Activated naive CD4-positive, alpha-beta T cell treated with anti-CD3 and anti-CD28 coated beads for 36 hours (primary cell): ENCODE data around the gene PYGO1. TPM values are rescaled to one million over a fixed set of nuclear protein-coding genes. Genes with fewer than 3 reads are reported as not detected.
"Not testable (repeated sequence)": the region's sequence is repeated elsewhere in the genome, so short reads cannot be mapped to it uniquely, and the experiment has no call there.

Experiments used
- CTCF ChIA-PET: fragments of 350-600 bp; sonication (Branson Sonifier 250); formaldehyde crosslinking; loops from one replicate; lab custom pipeline; 2021; ENCODE audit warnings: antibody characterized with exemption; lab: Charles Lee
- DNase-seq: peaks from one replicate; pipeline ENCODE4 v3.0.0-alpha.2; 2020
- H3K27ac Mint-ChIP-seq: one replicate; pipeline ENCODE4 v1.8.0; 2021; ENCODE audit warnings: mild to moderate bottlenecking, mixed read lengths
- H3K27me3 Mint-ChIP-seq: one replicate; pipeline ENCODE4 v1.8.0; 2021; ENCODE audit warnings: low read depth, mixed read lengths
- H3K36me3 Mint-ChIP-seq: one replicate; pipeline ENCODE4 v1.8.0; 2021; ENCODE audit warnings: low read depth, mixed read lengths
- H3K4me1 Mint-ChIP-seq: one replicate; pipeline ENCODE4 v1.8.0; 2021; ENCODE audit warnings: low read depth, mixed read lengths
- H3K4me3 Mint-ChIP-seq: one replicate; pipeline ENCODE4 v1.8.0; 2021; ENCODE audit warnings: mild to moderate bottlenecking, moderate library complexity, mixed read lengths
- H3K9me3 Mint-ChIP-seq: one replicate; pipeline ENCODE4 v1.8.0; 2021; ENCODE audit warnings: mixed read lengths
- intact Hi-C: fragments of 100-400 bp; cut with micrococcal nuclease; formaldehyde crosslinking; loops from one replicate; pipeline ENCODE4 v1.15.1; 2023
- total RNA-seq, 2 experiments: library from RNA; stranded (reverse); gene quantifications; one replicate each; pipeline ENCODE4 v1.2.3, GENCODE V29; 2021

Gene PYGO1
- total RNA-seq, 2 experiments from 2014 or later, result not detected

GRCh38 chr15:55518641-55519040 lies 69.5 kb downstream of the PYGO1 start:
- H3K4me3 Mint-ChIP-seq, result no peak overlapping the region
- CTCF ChIA-PET, result interaction anchor here (0.7 kb wide), 1 partner anchor 23 kb away, joined by 4 read pairs; no protein-coding TSS in a partner anchor
- peaks cover 15% of the 10 kb centered on the region for H3K27me3 Mint-ChIP-seq
- intact Hi-C loops, result no loop called here
- no peak for DNase-seq
- no peak overlapping the region for H3K27ac Mint-ChIP-seq
- H3K9me3 Mint-ChIP-seq, result no peaks in the 10 kb centered on the region
- no peaks in the 10 kb centered on the region for H3K36me3 Mint-ChIP-seq
- H3K4me1 Mint-ChIP-seq, result no peaks in the 10 kb centered on the region

GRCh38 chr15:55518009-55518408 lies 70.1 kb downstream of the PYGO1 start:
- no peak overlapping the region for H3K27ac Mint-ChIP-seq
- CTCF ChIA-PET, result interaction anchor here (0.7 to 1.4 kb wide), 4 partner anchors 9 to 78 kb away, joined by 3 to 5 read pairs (median 4); no protein-coding TSS in a partner anchor
- peaks cover 10% of the 10 kb centered on the region for H3K27me3 Mint-ChIP-seq
- no peaks in the 10 kb centered on the region for H3K36me3 Mint-ChIP-seq
- no peaks in the 10 kb centered on the region for H3K9me3 Mint-ChIP-seq
- H3K4me1 Mint-ChIP-seq, result no peaks in the 10 kb centered on the region
- no peak for DNase-seq
- H3K4me3 Mint-ChIP-seq, result no peak overlapping the region
- intact Hi-C loops, result no loop called here

DNA sequence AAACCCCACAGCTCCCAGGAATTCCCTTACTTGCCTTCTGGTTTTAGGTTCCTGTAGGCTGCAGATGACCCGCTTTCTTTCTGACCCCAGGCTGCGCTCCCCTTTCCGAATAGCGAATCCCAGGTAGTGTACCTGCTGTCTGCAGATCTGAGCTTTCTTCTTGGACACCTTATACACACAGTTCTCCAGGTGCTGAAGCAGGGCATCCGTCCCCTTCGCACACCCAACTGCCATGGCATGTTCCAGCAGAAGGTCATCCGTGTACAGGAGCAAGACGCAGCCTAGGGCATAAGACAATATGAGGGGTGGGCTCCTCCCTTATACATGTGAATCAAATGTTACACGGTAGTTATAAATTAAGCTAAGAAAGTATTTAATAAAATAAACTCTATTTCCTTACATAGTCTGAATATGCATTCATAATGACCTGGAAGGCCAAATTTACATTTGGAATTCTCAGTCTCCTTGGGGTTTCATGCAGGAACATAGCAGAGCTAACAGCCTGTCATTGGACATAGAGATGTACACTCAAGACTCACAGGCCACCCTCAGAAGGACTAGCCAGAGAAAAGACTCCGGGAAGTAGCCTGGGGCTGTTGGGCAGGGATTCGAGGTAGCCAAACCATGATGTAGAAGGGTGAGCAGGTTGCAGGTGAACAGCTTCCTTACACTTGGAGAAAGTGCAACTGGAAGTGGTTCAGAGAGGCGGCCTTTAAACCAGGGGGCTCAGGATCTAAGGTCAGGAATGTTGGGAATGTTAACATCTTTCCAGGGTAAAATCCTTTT lies 72.0 kb downstream of the PYGO1 start:
- H3K27me3 Mint-ChIP-seq, result peaks cover 6% of the 10 kb centered on the region
- CTCF ChIA-PET, result interaction anchor here (0.6 to 1.4 kb wide), 2 partner anchors 10 to 299 kb away, joined by 3 to 7 read pairs; no protein-coding TSS in a partner anchor
- no peaks in the 10 kb centered on the region for H3K4me1 Mint-ChIP-seq
- no peak for DNase-seq
- intact Hi-C loops, result loop anchor here (2.0 kb wide), 1 partner anchor 125 kb away; no protein-coding TSS in a partner anchor
- H3K36me3 Mint-ChIP-seq, result no peaks in the 10 kb centered on the region
- H3K27ac Mint-ChIP-seq, result no peak overlapping the region
- no peak overlapping the region for H3K4me3 Mint-ChIP-seq
- H3K9me3 Mint-ChIP-seq, result no peaks in the 10 kb centered on the region

- intact Hi-C loops, result loop anchor here (2.0 kb wide), 1 partner anchor 125 kb away; no protein-coding TSS in a partner anchor
- Mint-ChIP-seq H3K9me3 (no peaks in the 10 kb centered on the region), H3K27ac (no peak overlapping the region), H3K4me3 (no peak overlapping the region), H3K36me3 (no peaks in the 10 kb centered on the region), H3K4me1 (no peaks in the 10 kb centered on the region), H3K27me3 (peaks cover 2% of the 10 kb centered on the region)
- CTCF ChIA-PET, result interaction anchor here (1.4 kb wide), 1 partner anchor 11 kb away, joined by 7 read pairs; no protein-coding TSS in a partner anchor
- DNase-seq, result no peak
These were observed 72.7 kb downstream of the PYGO1 start for GRCh38 chr15:55515491-55515890.

GRCh38 chr15:55514414-55514850 lies 73.7 kb downstream of the PYGO1 start:
- H3K36me3 Mint-ChIP-seq, result no peaks in the 10 kb centered on the region
- H3K4me3 Mint-ChIP-seq, result no peak overlapping the region
- intact Hi-C loops, result loop anchor here (2.0 kb wide), 1 partner anchor 126 kb away; no protein-coding TSS in a partner anchor
- H3K27ac Mint-ChIP-seq, result no peak overlapping the region
- H3K4me1 Mint-ChIP-seq, result no peaks in the 10 kb centered on the region
- H3K27me3 Mint-ChIP-seq, result peaks cover 2% of the 10 kb centered on the region
- CTCF ChIA-PET, result interaction anchor here (1.4 to 1.9 kb wide), 4 partner anchors 9 to 259 kb away, joined by 4 to 8 read pairs (median 5); no protein-coding TSS in a partner anchor
- no peaks in the 10 kb centered on the region for H3K9me3 Mint-ChIP-seq
- DNase-seq, result no peak

DNA sequence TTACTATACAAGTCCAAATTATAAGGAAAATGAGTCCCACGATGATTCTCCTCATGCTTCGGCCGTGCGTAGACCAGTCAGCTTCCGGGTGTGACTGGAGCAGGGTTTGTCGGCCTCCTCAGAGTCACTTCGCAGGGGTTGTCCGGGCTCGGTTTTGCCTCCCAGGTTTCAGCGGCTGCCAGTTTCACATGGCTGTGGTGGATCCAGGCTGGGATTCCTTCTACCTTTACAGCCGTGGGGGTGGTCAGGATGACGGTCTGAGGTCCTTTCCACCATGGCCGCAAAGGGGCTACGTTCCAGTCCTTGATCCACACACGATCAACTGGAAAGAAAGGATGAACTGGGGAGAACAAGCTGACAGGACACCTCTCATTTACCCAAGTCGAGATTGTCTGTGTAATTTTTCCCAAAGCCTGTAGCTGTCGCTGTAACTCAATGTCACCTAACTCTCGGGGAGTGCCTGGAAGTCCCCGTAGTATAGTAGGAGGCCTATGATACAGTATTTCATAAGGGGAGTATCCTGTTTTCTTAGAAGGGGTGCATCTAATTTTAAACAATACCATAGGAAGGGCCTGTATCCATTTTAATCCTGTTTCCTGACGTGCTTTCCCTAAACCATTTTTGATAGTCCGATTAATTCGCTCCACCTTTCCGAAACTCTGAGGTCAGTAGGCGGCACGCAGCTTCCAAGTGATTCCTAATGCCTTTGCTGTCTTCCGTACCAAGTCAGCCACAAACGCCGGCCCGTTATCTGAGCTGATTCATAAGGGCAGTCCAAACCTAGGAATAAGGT lies 74.3 kb downstream of the PYGO1 start:
- H3K9me3 Mint-ChIP-seq, H3K27ac Mint-ChIP-seq, H3K4me1 Mint-ChIP-seq, H3K27me3 Mint-ChIP-seq, H3K4me3 Mint-ChIP-seq, H3K36me3 Mint-ChIP-seq: not testable (repeated sequence)
- intact Hi-C loops, result loop anchor here (2.0 kb wide), 1 partner anchor 127 kb away; no protein-coding TSS in a partner anchor
- DNase-seq, result peak; percentile 29
- CTCF ChIA-PET, result interaction anchor here (0.6 to 1.9 kb wide), 6 partner anchors 9 to 400 kb away, joined by 3 to 8 read pairs (median 4); no protein-coding TSS in a partner anchor

- intact Hi-C loops, result no loop called here
- no peaks in the 10 kb centered on the region for H3K36me3 Mint-ChIP-seq
- H3K4me1 Mint-ChIP-seq, result no peaks in the 10 kb centered on the region
- H3K4me3 Mint-ChIP-seq, result no peak overlapping the region
- DNase-seq, result no peak
- peaks cover 2% of the 10 kb centered on the region for H3K27me3 Mint-ChIP-seq
- CTCF ChIA-PET, result interaction anchor here (0.6 to 1.9 kb wide), 3 partner anchors 10 to 399 kb away, joined by 3 to 6 read pairs (median 4); no protein-coding TSS in a partner anchor
- H3K27ac Mint-ChIP-seq, result no peak overlapping the region
- no peaks in the 10 kb centered on the region for H3K9me3 Mint-ChIP-seq
These were observed 75.0 kb downstream of the PYGO1 start for GRCh38 chr15:55513152-55513551.

- Mint-ChIP-seq H3K4me3 (no peak overlapping the region), H3K9me3 (no peaks in the 10 kb centered on the region), H3K36me3 (no peaks in the 10 kb centered on the region), H3K4me1 (no peaks in the 10 kb centered on the region), H3K27me3 (peaks cover 1% of the 10 kb centered on the region), H3K27ac (no peak overlapping the region)
- no peak for DNase-seq
- intact Hi-C loops, result no loop called here
- CTCF ChIA-PET, result interaction anchor here (0.6 kb wide), 1 partner anchor 911 kb away, joined by 3 read pairs; no protein-coding TSS in a partner anchor
These were observed 80.6 kb downstream of the PYGO1 start for GRCh38 chr15:55507567-55507966.

- H3K4me3 Mint-ChIP-seq, CTCF ChIA-PET: not testable (repeated sequence)
These were observed 82.7 kb downstream of the PYGO1 start for GRCh38 chr15:55505407-55505806.

GRCh38 chr15:55499151-55499550 lies 89.0 kb downstream of the PYGO1 start:
- H3K27me3 Mint-ChIP-seq, result peaks cover 3% of the 10 kb centered on the region
- H3K9me3 Mint-ChIP-seq, result no peaks in the 10 kb centered on the region
- H3K36me3 Mint-ChIP-seq, result no peaks in the 10 kb centered on the region
- peaks cover 8% of the 10 kb centered on the region for H3K4me1 Mint-ChIP-seq
- CTCF ChIA-PET, result no interaction called here
- intact Hi-C loops, result loop anchor here (2.0 kb wide), 1 partner anchor 302 kb away; the partner anchor contains the start of gene RSL24D1
- no peak overlapping the region for H3K27ac Mint-ChIP-seq
- peak overlapping the region; percentile 82 for H3K4me3 Mint-ChIP-seq
- DNase-seq, result no peak

More at GRCh38 chr15:55505407-55505806, 82.7 kb downstream of the PYGO1 start:
- H3K27ac Mint-ChIP-seq, H3K27me3 Mint-ChIP-seq, H3K4me1 Mint-ChIP-seq, H3K9me3 Mint-ChIP-seq, intact Hi-C loops, H3K36me3 Mint-ChIP-seq, DNase-seq: not testable (repeated sequence)

- not testable (repeated sequence) for H3K4me1 Mint-ChIP-seq, H3K27me3 Mint-ChIP-seq, H3K36me3 Mint-ChIP-seq, H3K9me3 Mint-ChIP-seq
- Mint-ChIP-seq H3K4me3 (peak overlapping the region; percentile 82), H3K27ac (peak overlapping the region; percentile 61)
- intact Hi-C loops, result loop anchor here (1.0 to 2.0 kb wide), 2 partner anchors 90 to 302 kb away; partner anchors contain the start of genes CCPG1, PIERCE2 and RSL24D1
- DNase-seq, result peak; percentile 85
- CTCF ChIA-PET, result interaction anchor here (2.1 kb wide), 1 partner anchor 28 kb away, joined by 4 read pairs; no protein-coding TSS in a partner anchor
These were observed 89.8 kb downstream of the PYGO1 start for GRCh38 chr15:55498109-55498938.
